Hepatocyte (in vitro differentiated cells): ENCODE data around the gene NOTCH1. TPM values are rescaled to one million over a fixed set of nuclear protein-coding genes. Genes with fewer than 3 reads are reported as not detected.

Experiments
- DNase-seq: peaks from one replicate; pipeline ENCODE4 v3.0.0-alpha.2; 2016; ENCODE audit warnings: low spot score
- H2AFZ ChIP-seq: fragments of 200-600 bp; sonication (generic); 2 replicates; pipeline ENCODE4 v1.6.0; 2016; ENCODE audit warnings: antibody characterized with exemption, mild to moderate bottlenecking
- H3K27ac ChIP-seq: fragments of 200-600 bp; sonication (generic); 2 replicates; pipeline ENCODE4 v1.5.1; 2016; ENCODE audit warnings: mild to moderate bottlenecking
- H3K27me3 ChIP-seq: fragments of 200-600 bp; sonication (generic); 2 replicates; pipeline ENCODE4 v1.6.1; 2016
- H3K36me3 ChIP-seq: fragments of 200-600 bp; sonication (generic); replicated peaks from 2 replicates; pipeline ENCODE4 v1.5.1; 2016; ENCODE audit warnings: low read depth; ENCODE audit not compliant: insufficient read depth
- H3K4me1 ChIP-seq: fragments of 200-600 bp; sonication (generic); 2 replicates; pipeline ENCODE4 v1.5.1; 2016; ENCODE audit warnings: mild to moderate bottlenecking, moderate library complexity; ENCODE audit not compliant: insufficient read depth
- H3K4me2 ChIP-seq: fragments of 200-600 bp; sonication (generic); 2 replicates; pipeline ENCODE4 v1.6.0; 2016
- H3K4me3 ChIP-seq: fragments of 200-600 bp; sonication (generic); 2 replicates; pipeline ENCODE4 v1.5.1; 2016; ENCODE audit warnings: mild to moderate bottlenecking
- H3K79me2 ChIP-seq: fragments of 200-600 bp; sonication (generic); 2 replicates; pipeline ENCODE4 v1.6.0; 2017; ENCODE audit warnings: mild to moderate bottlenecking
- H3K9me2 ChIP-seq: fragments of 200-600 bp; sonication (generic); replicated peaks from 2 replicates; pipeline ENCODE4 v1.6.0; 2017; ENCODE audit warnings: mild to moderate bottlenecking; ENCODE audit not compliant: insufficient read depth
- H3K9me3 ChIP-seq: fragments of 200-600 bp; sonication (generic); 2 replicates; pipeline ENCODE4 v1.5.1; 2016; ENCODE audit warnings: low read depth, mild to moderate bottlenecking
- H4K20me1 ChIP-seq: fragments of 200-600 bp; sonication (generic); 2 replicates; pipeline ENCODE4 v1.6.0; 2016; ENCODE audit warnings: mild to moderate bottlenecking; ENCODE audit not compliant: insufficient read depth, poor library complexity, severe bottlenecking
- CTCF ChIP-seq: fragments of 200-600 bp; sonication (generic); IDR thresholded peaks from 2 replicates; pipeline ENCODE4 v1.5.1; 2016; ENCODE audit warnings: antibody characterized with exemption, mild to moderate bottlenecking; ENCODE audit not compliant: poor library complexity
- EZH2 ChIP-seq: fragments of 200-600 bp; sonication (generic); IDR thresholded peaks from 2 replicates; pipeline ENCODE4 v1.6.1; 2016; ENCODE audit warnings: antibody characterized with exemption, mild to moderate bottlenecking, borderline replicate concordance
- EZH2phosphoT487 ChIP-seq: fragments of 200-600 bp; sonication (generic); IDR thresholded peaks from one replicate; pipeline ENCODE4 v1.6.1; 2018; ENCODE audit warnings: antibody characterized with exemption, mild to moderate bottlenecking, low read depth, moderate library complexity; ENCODE audit not compliant: unreplicated experiment, severe bottlenecking
- WGBS: methylation state at CpG from one replicate; pipeline ENCODE4 v1.1.6; 2016; ENCODE audit warnings: low lambda C conversion rate; ENCODE audit errors: missing lambda C conversion rate; 5-methylcytosine and 5-hydroxymethylcytosine counted together
- polyA plus RNA-seq: library from polyadenylated mRNA; unstranded; fragments of >200 nt; fragmentation: Nextera tagmentation; extraction: Ambion mirVana; gene quantifications from 2 replicates; pipeline ENCODE4 v1.2.1, GENCODE V29; 2016
- total RNA-seq: library from RNA; depleted of rRNA; stranded (reverse); fragments of >200 nt; gene quantifications from 2 replicates; pipeline ENCODE4 v1.2.3, GENCODE V29; 2014

The NOTCH1 gene
- total and polyA plus RNA-seq, 2 experiments from 2014 or later: 5.3 to 6.5 TPM

- Histone ChIP-seq H3K27ac (no peak overlapping the region), H3K9me2 (no peaks in the 10 kb centered on the region), H3K9me3 (no peaks in the 10 kb centered on the region), H3K27me3 (no peaks in the 10 kb centered on the region), H3K4me2 (no peak overlapping the region), H3K36me3 (no peaks in the 10 kb centered on the region), H3K79me2 (no peaks in the 10 kb centered on the region), H3K4me3 (no peak overlapping the region), H3K4me1 (peaks cover 51% of the 10 kb centered on the region), H2AFZ (no peak overlapping the region), H4K20me1 (no peaks in the 10 kb centered on the region)
- 51% methylated on average over 26 of the region's 27 CpGs for WGBS
- peak; percentile 72 for DNase-seq
- TF ChIP-seq CTCF (no peak), EZH2 (no peak), EZH2phosphoT487 (no peak)
Measured at GRCh38 chr9:136567651-136568287, 21.9 kb upstream of the NOTCH1 start.

- 92% methylated on average over 14 of the region's 14 CpGs for WGBS
- Histone ChIP-seq H3K27me3 (no peaks in the 10 kb centered on the region), H3K9me3 (no peaks in the 10 kb centered on the region), H2AFZ (no peak overlapping the region), H4K20me1 (no peaks in the 10 kb centered on the region), H3K4me2 (no peak overlapping the region), H3K79me2 (no peaks in the 10 kb centered on the region), H3K4me3 (no peak overlapping the region), H3K9me2 (no peaks in the 10 kb centered on the region), H3K27ac (no peak overlapping the region), H3K36me3 (no peaks in the 10 kb centered on the region), H3K4me1 (peaks cover 42% of the 10 kb centered on the region)
- TF ChIP-seq EZH2phosphoT487: no peak
- no peak for TF ChIP-seq EZH2
- no peak for TF ChIP-seq CTCF
- no peak for DNase-seq
Measured at GRCh38 chr9:136566901-136567300, 21.1 kb upstream of the NOTCH1 start.

GRCh38 chr9:136566553-136566895 is 20.7 kb upstream of the NOTCH1 start:
- H2AFZ ChIP-seq: no peak overlapping the region

More at GRCh38 chr9:136566553-136566895, 20.7 kb upstream of the NOTCH1 start:
- Histone ChIP-seq H3K4me2 (no peak overlapping the region), H3K9me3 (no peaks in the 10 kb centered on the region), H3K9me2 (no peaks in the 10 kb centered on the region), H3K4me3 (no peak overlapping the region), H3K27ac (no peak overlapping the region), H4K20me1 (no peaks in the 10 kb centered on the region), H3K36me3 (no peaks in the 10 kb centered on the region), H3K79me2 (no peaks in the 10 kb centered on the region), H3K4me1 (peaks cover 38% of the 10 kb centered on the region), H3K27me3 (no peaks in the 10 kb centered on the region)
- TF ChIP-seq EZH2 (no peak), EZH2phosphoT487 (no peak), CTCF (no peak)
- no peak for DNase-seq
- 89% methylated on average over 17 of the region's 19 CpGs for WGBS
